WTC11 (cell line): Measurements from ENCODE around the gene SCYL3.

Source experiments
- CDX4 ChIP-seq: fragments of 250-450 bp; sonication (Bioruptor Pico); IDR thresholded peaks from 2 replicates; pipeline ENCODE4 v1.9.0; 2021; ENCODE audit warnings: moderate library complexity, mild to moderate bottlenecking, inconsistent platforms, borderline replicate concordance
- MAX ChIP-seq: sonication (generic); formaldehyde crosslinking; IDR thresholded peaks from 2 replicates; pipeline ENCODE4 v1.8.0; 2022; ENCODE audit warnings: mild to moderate bottlenecking, missing genetic modification reagents
- ZNF219 ChIP-seq: sonication (generic); formaldehyde crosslinking; IDR thresholded peaks from 2 replicates; pipeline ENCODE4 v1.8.0; 2023; ENCODE audit warnings: missing genetic modification reagents, mild to moderate bottlenecking, borderline replicate concordance

- TF ChIP-seq CDX4 (CRISPR knock-in tag) (no peak), ZNF219 (no peak), MAX (CRISPR knock-in tag) (no peak)
Measured at GRCh38 chr1:169835647-169836046, 58.0 kb downstream of the SCYL3 start.
